ENCODE data around the gene CCDC88C.

DNA sequence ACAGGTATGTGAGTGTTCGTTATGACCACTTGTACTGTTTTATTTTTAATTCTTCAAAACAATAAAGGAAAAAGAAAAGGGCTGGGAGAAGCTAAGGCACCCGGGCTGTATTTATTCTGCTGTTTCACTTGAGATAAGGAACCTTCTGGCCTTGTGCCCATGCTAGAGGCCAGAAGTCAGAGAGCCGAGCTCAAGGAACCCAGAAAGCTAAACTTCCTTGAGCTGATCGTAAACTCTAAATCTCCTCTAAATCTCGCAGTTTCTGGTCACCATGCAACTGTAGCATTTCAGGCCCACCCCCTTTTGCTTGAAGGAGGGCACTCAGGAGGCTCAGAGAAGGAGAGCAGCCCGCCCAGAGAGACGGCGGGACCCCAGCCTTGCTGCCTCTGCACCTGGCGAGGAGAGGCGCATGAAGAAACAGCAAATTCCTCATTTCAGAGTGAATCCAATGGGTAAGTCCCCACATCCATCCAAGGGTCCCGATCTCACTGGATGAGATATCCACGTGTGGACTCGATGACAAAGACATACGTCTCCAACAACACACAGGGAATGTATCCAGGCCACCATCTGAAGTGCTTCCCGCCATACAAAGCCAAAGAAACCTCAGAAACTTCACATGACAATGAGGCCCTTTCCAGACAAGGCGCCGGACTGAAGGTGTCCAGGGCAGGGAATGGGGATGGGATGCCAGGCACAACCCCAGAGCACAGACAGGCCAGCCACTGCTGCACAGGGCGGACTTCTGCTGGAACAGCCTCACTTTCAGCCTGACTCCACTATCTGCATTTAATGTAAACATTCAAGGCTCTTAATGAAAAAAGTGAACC, 14.6 kb downstream of the CCDC88C start:
- TF ChIP-seq CTCF (IDR thresholded peaks at IDR 0.05): no peak
- no peak for TF ChIP-seq EZH2phosphoT487 (IDR thresholded peaks at IDR 0.05)
